Esophagus squamous epithelium (tissue), 5 donors: ENCODE data around the gene MYG1. TPM values are rescaled to one million over a fixed set of nuclear protein-coding genes. Genes with fewer than 3 reads are reported as not detected.
"Not testable (repeated sequence)": the region's sequence is repeated elsewhere in the genome, so short reads cannot be mapped to it uniquely, and the experiment has no call there.

Experiments used
- DNase-seq: peaks from one replicate; lab custom pipeline; 2025; lab: John Stamatoyannopoulos, UW
- H3K27ac ChIP-seq, 4 donors: fragments of 200-600 bp; sonication (generic); one replicate each; pipeline ENCODE4 v1.5.1; 2016 to 2019; ENCODE audit warnings: mild to moderate bottlenecking in 1 of 4
- H3K27me3 ChIP-seq, 4 donors: fragments of 200-600 bp; sonication (generic); 1 replicate in 3 of 4; 2 replicates in 1 of 4; pipeline versions ENCODE4 v1.5.1 to v1.6.0; 2017 to 2021; ENCODE audit warnings: antibody characterized with exemption in 1 of 4
- H3K36me3 ChIP-seq, 3 donors: fragments of 200-600 bp; sonication (generic); one replicate each; pipeline ENCODE4 v1.5.1; 2016 to 2019
- H3K4me1 ChIP-seq, 3 donors: fragments of 200-600 bp; sonication (generic); one replicate each; pipeline ENCODE4 v1.5.1; 2017 to 2019
- H3K4me3 ChIP-seq, 4 donors: fragments of 200-600 bp; sonication (generic); 1 replicate in 3 of 4; 2 replicates in 1 of 4; pipeline ENCODE4 v1.5.1; 2016 to 2019; ENCODE audit warnings: mild to moderate bottlenecking in 2 of 4, moderate library complexity in 1 of 4
- H3K9me3 ChIP-seq, 3 donors: fragments of 200-600 bp; sonication (generic); one replicate each; pipeline ENCODE4 v1.5.1; 2016 to 2019
- POLR2A ChIP-seq, 4 donors: fragments of 450-650 bp; IDR thresholded peaks; one replicate each; pipeline ENCODE4 v1.6.1; 2017; ENCODE audit warnings: antibody characterized with exemption in 4 of 4, mild to moderate bottlenecking in 4 of 4, moderate library complexity in 3 of 4
- whole genome bisulfite sequencing, 2 donors: methylation state at CpG; one replicate each; pipeline ENCODE4 v1.1.5; 2018; 5-methylcytosine and 5-hydroxymethylcytosine counted together
- intact Hi-C: fragments of 100-400 bp; cut with DNase I; formaldehyde crosslinking; loops from one replicate; pipeline ENCODE4 v1.15.0; 2022
- total RNA-seq, 4 donors: library from RNA; depleted of rRNA; stranded (reverse); fragments of >200 nt; gene quantifications; one replicate each; pipeline ENCODE4 v1.1.0, GENCODE V29; 2016
- TF ChIP-seq, protein P1 (sequence below), 6 experiments: fragments of 450-650 bp in 4 of 6; fragments of 200-600 bp in 2 of 6; sonication (generic) in 2 of 6; IDR thresholded peaks; one replicate each; pipeline ENCODE4 v1.5.1; 2016 to 2019; ENCODE audit warnings: antibody characterized with exemption in 6 of 6, mild to moderate bottlenecking in 4 of 6, moderate library complexity in 4 of 6
- donor health status: DM: yes; HTN: yes; CAD: no.

The MYG1 gene
- total RNA-seq, 4 donors from 2014 or later = 25.2 to 33.2 (median 28.3) TPM

- intact Hi-C loops = no loop called here
- TF ChIP-seq POLR2A (IDR thresholded peaks at IDR 0.05) = no peak
- TF ChIP-seq, protein P1, sequence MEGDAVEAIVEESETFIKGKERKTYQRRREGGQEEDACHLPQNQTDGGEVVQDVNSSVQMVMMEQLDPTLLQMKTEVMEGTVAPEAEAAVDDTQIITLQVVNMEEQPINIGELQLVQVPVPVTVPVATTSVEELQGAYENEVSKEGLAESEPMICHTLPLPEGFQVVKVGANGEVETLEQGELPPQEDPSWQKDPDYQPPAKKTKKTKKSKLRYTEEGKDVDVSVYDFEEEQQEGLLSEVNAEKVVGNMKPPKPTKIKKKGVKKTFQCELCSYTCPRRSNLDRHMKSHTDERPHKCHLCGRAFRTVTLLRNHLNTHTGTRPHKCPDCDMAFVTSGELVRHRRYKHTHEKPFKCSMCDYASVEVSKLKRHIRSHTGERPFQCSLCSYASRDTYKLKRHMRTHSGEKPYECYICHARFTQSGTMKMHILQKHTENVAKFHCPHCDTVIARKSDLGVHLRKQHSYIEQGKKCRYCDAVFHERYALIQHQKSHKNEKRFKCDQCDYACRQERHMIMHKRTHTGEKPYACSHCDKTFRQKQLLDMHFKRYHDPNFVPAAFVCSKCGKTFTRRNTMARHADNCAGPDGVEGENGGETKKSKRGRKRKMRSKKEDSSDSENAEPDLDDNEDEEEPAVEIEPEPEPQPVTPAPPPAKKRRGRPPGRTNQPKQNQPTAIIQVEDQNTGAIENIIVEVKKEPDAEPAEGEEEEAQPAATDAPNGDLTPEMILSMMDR (IDR thresholded peaks at IDR 0.05) = no peak
- H3K4me3 ChIP-seq = no peak overlapping the region
- no peaks in the 10 kb centered on the region for H3K9me3 ChIP-seq
- H3K36me3 ChIP-seq = peaks cover 0 to 65% (median 0%) of the 10 kb centered on the region in 3 donors
- H3K4me1 ChIP-seq = peaks cover 18 to 57% (median 26%) of the 10 kb centered on the region in 3 donors
- no peaks in the 10 kb centered on the region for H3K27me3 ChIP-seq
- no peak overlapping the region for H3K27ac ChIP-seq
- no peak for DNase-seq
Measured at GRCh38 chr12:53292426-53292825, 7.1 kb upstream of the MYG1 start.

DNA sequence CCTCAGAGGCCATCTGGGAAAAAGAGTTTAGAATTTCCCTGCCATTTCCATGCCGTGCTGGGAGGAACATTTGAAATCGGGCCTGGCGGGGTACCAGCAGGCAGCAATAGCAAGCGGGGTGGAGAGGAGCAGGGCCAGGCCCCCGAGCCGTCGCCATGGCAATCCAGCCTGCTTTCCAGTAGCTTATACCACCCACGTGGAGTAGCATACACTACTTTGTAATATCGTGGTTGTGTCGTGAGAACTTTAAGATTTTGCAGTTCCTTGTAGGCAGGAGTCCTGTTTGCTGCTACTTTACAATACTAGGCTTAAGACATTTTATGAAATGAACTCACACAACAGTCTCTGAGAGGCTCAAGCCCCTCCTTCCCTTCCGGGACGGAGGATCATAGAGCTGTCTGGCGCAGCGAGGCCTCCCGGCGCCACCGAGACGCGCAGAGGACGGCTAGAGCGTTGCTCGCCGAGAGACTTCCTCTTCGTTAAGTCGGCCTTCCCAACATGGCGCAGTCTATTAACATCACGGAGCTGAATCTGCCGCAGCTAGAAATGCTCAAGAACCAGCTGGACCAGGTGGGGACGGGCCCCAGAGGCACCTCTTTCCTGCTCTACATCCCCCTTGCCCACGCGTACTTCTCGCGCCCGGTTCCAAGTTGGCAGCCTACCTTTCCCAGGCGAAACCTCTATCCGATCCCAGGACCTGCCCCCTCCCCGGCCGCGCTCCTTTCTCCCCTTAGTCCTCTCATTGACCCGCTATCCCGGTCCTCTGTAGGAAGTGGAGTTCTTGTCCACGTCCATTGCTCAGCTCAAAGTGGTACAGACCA, 4.2 kb upstream of the MYG1 start, which contains the start of gene PFDN5:
Gene PFDN5, plus strand, starts transcription at position 473 of the 821 bp plus-strand sequence. Its CDS starts 26 bp downstream, at position 499.
- peak within 1 kb of the TSS; percentile 55 to 90 (median 81) for H3K4me3 ChIP-seq
- peaks cover 21 to 56% (median 36%) of the 10 kb centered on the region in 3 donors for H3K4me1 ChIP-seq
- intact Hi-C loops = no loop called here
- peak; percentile 54 for DNase-seq
- H3K36me3 ChIP-seq = peaks cover 0 to 65% (median 0%) of the 10 kb centered on the region in 3 donors
- TF ChIP-seq, protein P1 (IDR thresholded peaks at IDR 0.05) = peak in 3 of 6 experiments; percentile 22 to 44 (median 27)
- peak in 3 of 4 donors; percentile 70 to 76 (median 74) for TF ChIP-seq POLR2A (IDR thresholded peaks at IDR 0.05)
- H3K27me3 ChIP-seq = no peaks in the 10 kb centered on the region
- peak within 1 kb of the TSS; percentile 82 to 95 (median 88) for H3K27ac ChIP-seq
- 1 to 7% methylated on average over 7 to 36 of the region's 42 CpGs for WGBS, 2 donors
- no peaks in the 10 kb centered on the region for H3K9me3 ChIP-seq

- TF ChIP-seq, protein P1 (IDR thresholded peaks at IDR 0.05) = no peak
- TF ChIP-seq POLR2A (IDR thresholded peaks at IDR 0.05) = no peak
- Histone ChIP-seq H3K4me3 (peak overlapping the region; percentile 55 to 90 (median 81)), H3K36me3 (peaks cover 0 to 59% (median 0%) of the 10 kb centered on the region in 3 donors), H3K4me1 (peaks cover 26 to 62% (median 42%) of the 10 kb centered on the region in 3 donors), H3K27ac (peak overlapping the region; percentile 82 to 95 (median 88)), H3K27me3 (no peaks in the 10 kb centered on the region), H3K9me3 (no peaks in the 10 kb centered on the region)
- DNase-seq = no peak
- intact Hi-C loops = no loop called here
- 5% methylated on average over 10 to 12 of the region's 12 CpGs for WGBS, 2 donors
Measured at GRCh38 chr12:53295891-53296219, 3.6 kb upstream of the MYG1 start.

DNA sequence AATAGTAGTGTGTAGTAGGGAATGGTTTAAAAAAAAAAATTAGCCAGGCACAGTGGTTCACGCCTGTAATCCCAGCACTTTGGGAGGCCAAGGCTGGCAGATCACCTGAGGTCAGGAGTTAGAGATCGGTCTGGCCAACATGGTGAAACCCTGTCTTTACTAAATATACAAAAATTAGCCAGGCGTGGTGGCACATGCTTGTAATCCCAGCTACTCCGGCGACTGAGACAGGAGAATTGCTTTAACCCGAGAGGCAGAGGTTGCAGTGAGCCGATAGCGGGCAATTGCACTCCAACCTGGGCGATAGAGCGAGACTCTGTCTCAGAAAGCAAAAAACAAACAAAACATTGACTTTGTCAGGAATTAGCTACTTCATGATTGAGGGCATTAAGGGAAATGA, 2.4 kb upstream of the MYG1 start:
- WGBS, 2 donors = 93% methylated on average over 10 of the region's 10 CpGs
- peaks cover 0 to 59% (median 0%) of the 10 kb centered on the region in 3 donors for H3K36me3 ChIP-seq
- DNase-seq, H3K9me3 ChIP-seq, H3K27me3 ChIP-seq, H3K4me3 ChIP-seq, intact Hi-C loops: not testable (repeated sequence)
- peak overlapping the region in 1 of 4 donors; percentile 47 for H3K27ac ChIP-seq
- H3K4me1 ChIP-seq = peaks cover 26 to 74% (median 45%) of the 10 kb centered on the region in 3 donors

GRCh38 chr12:53298164-53298563, 1.3 kb upstream of the MYG1 start:
- peak overlapping the region in 3 of 4 donors; percentile 47 to 87 (median 83) for H3K27ac ChIP-seq

More at GRCh38 chr12:53298164-53298563, 1.3 kb upstream of the MYG1 start:
- Histone ChIP-seq H3K36me3 (peaks cover 0 to 59% (median 10%) of the 10 kb centered on the region in 3 donors), H3K9me3 (no peaks in the 10 kb centered on the region), H3K4me1 (peaks cover 26 to 85% (median 49%) of the 10 kb centered on the region in 3 donors), H3K4me3 (no peak overlapping the region), H3K27me3 (no peaks in the 10 kb centered on the region)
- TF ChIP-seq, protein P1 (IDR thresholded peaks at IDR 0.05) = no peak
- TF ChIP-seq POLR2A (IDR thresholded peaks at IDR 0.05) = no peak
- DNase-seq = no peak
- intact Hi-C loops = no loop called here
- WGBS, 2 donors = 41 to 44% methylated on average over 5 of the region's 5 CpGs
